Activated naive CD8-positive, alpha-beta T cell treated with anti-CD3 and anti-CD28 coated beads, Interleukin-2, amount 50 U/mL, for 16 hours (primary cell): ENCODE measurements around the gene NPAT.
"Not testable (repeated sequence)": the region's sequence is repeated elsewhere in the genome, so short reads cannot be mapped to it uniquely, and the experiment has no call there.

Experiments
- DNase-seq: peaks from one replicate; pipeline ENCODE4 v3.0.0-alpha.2; 2020; ENCODE audit warnings: low read depth, low spot score

The NPAT gene

GRCh38 chr11:108218912-108219783 is 3.3 kb downstream of the NPAT start:
- DNase-seq: no peak

DNA sequence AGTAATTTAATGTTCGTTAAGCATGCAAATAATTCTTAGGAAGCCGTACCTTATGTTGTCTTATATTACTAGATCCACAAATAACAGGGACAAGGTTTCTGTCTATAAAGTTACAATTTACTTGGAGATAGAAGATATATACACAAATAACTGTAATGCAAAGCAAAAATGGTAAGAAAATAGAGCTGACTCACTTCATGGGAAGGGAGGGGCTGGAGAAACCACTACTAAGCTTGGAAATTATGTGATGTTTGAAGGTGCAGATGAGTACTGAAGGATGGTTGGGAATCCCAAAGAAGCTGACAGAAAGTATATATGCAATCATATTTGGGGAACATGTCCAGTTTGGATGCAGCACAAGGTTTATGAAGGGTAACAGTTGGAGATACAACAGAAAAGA is 4.0 kb downstream of the NPAT start:
- no peak for DNase-seq

- DNase-seq: no peak
These were observed 5.5 kb downstream of the NPAT start for GRCh38 chr11:108216988-108217387.

GRCh38 chr11:108213784-108214183 is 8.7 kb downstream of the NPAT start:
- DNase-seq: no peak

DNA sequence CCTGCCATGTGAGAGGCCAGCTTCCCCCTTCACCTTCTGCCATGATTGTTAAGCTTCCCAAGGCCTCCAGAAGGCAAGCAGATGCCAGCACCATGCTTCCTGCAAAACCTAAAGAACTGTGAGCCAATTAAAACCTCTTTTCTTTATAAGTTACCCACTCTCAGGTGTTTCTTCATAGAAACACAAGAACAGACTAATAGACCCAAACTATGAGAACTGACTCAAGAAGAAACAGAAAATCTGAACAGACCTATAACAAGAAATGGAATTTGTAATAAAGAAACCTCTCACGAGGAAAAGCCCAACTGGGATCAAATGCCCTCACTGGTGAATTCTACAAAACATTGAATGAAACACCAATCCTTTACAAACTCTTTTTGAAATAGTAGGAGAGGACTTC is 12.0 kb downstream of the NPAT start:
- DNase-seq: no peak

- DNase-seq: no peak
These were observed 14.8 kb downstream of the NPAT start for GRCh38 chr11:108207683-108208060.

- DNase-seq: no peak
These were observed 15.3 kb downstream of the NPAT start for GRCh38 chr11:108206969-108207682.

GRCh38 chr11:108206171-108206570 is 16.3 kb downstream of the NPAT start:
- DNase-seq: no peak

DNA sequence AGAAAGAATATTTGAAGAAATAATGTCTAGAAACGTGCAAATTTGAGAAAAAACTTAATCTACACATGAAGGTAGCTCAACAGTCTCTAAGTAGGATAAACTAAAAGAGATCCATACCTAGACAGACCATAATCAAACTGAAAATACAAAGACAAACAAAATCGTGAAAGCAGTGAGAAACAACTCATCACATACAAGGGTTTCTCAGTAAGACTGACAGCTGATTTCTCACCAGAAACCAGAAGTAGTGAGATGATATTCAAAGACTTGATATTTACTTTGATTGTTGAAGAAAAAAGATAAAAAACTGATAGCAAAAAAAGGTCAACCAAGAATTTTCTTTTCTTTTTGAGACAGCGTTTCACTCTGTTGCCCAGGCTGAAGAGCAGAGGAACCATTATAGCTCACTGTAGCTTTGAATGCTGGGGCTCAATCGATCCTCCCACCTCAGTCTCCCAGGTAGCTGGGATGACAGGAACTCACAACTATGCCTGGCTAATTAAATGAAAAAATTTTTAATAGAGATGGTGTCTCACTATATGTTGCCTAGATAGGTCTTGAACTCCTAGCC is 17.4 kb downstream of the NPAT start:
- DNase-seq: no peak

GRCh38 chr11:108204376-108204775 is 18.1 kb downstream of the NPAT start:
- no peak for DNase-seq

GRCh38 chr11:108203075-108203474 is 19.4 kb downstream of the NPAT start:
- DNase-seq: no peak

- peak; percentile 16 for DNase-seq
These were observed 22.8 kb downstream of the NPAT start for GRCh38 chr11:108199446-108200321.

DNA sequence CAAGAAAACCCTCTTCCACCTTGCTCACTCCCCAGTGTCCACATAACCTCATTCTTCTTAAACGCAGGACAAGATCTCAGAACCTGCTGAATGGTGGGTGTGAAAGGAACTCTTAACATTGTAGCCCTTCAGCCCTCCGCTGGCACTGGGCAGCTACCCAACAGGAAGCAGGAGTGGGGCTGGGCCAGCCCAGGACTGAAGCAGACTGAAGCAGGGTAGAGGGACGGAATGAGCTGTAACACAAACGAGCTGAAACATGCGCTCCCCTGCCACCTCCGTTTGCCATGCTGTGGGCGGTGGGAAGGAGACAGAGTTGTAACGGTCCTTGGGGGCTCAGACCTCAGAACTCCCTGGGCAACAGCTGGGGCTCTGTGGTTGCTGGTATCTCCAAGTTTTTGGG is 23.6 kb downstream of the NPAT start:
- no peak for DNase-seq

DNA sequence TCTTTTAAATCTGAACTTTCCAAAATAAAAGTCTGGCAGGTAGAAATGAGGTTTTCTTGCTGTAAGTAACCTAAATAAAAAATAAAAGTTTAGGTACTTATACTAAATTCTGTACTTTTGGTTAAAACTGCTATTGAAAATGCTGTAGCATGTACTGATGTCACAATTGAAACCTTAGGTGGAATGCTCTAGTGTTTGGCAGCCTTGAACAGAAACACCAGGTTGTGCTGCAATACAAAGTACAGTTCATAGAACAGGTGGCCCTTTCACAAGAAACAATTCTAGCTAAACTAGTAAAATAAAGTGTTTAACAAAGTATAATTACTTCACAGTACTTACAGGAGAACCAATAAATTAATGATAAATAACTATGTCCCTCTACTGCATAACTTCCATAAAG is 25.1 kb downstream of the NPAT start:
- DNase-seq: no peak

DNA sequence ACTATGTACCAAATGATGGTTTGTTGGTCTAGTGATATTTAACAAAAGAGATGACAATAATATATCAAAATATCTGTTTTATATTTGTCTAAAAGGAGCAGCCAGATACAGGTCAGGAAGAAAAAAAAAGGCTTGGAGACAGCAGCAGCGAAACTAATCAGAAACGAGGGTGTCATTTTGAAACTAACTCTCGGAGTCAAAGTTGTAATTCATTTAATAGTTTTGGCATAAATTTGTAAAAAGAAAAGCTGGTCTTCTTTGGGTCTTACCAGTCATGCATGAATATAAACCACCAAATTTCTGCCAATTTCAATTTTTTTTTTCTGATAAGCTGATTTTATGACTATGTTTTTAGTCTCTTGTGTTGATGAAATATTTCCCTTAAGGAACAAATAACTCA is 25.5 kb downstream of the NPAT start:
- no peak for DNase-seq

GRCh38 chr11:108193725-108194124 is 28.7 kb downstream of the NPAT start:
- no peak for DNase-seq

- DNase-seq: no peak
These were observed 44.9 kb downstream of the NPAT start for GRCh38 chr11:108177570-108177969.

- DNase-seq: no peak
These were observed 52.3 kb downstream of the NPAT start for GRCh38 chr11:108170184-108170583.

DNA sequence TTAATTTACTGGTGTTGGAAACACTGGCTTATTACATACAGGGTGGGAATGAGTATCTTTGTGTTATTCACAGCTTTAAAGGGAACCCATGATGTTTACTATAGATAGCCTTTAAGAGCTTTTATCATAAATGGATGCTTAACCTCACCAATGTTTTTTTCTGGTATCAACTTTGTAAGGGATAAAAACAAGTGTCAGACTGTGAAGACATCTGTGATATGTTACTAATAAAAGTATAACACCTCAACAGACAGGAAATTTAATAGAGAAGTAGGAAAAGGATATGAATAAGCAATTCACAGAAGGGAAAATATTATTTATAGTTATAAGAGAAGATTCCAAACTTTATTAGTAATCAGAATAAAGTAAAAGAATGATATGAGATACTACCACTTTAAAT is 54.8 kb downstream of the NPAT start:
- no peak for DNase-seq

- not testable (repeated sequence) for DNase-seq
These were observed 59.6 kb downstream of the NPAT start for GRCh38 chr11:108162878-108163277.

DNA sequence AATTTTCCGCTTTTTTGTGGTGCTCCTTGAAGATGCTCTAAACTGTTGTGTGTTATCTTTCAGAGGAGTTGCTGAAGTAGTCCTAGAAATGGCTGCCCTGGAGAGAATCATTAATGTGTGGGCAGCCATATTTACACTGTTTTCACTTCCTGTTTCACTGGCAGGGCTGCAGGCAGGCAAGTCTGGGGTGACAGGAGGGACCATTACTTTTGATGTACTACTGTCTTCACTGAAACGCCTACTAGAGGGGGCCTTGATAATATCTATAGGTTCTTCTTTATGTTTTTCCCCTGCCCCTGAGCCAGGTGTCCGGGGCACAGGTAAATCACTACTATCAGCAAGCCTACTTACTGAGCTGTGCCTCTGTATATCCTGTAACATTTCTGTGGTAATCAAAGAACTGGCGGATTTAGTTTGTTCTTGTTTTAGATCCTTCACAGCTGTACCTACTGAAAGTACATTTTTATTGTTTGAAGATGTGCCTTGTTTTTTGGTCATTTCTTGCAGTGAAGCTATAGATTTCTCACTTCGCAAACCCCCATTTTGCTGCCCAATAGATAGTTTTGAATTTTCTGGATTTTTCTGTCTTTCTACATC is 61.4 kb downstream of the NPAT start:
- no peak for DNase-seq
